Fibroblast of lung (primary cell): ENCODE results near the gene ENKD1.

Experiments
- EZH2 ChIP-seq: IDR thresholded peaks from 2 replicates; pipeline ENCODE4 v1.5.1; 2012; ENCODE audit warnings: low read length, control low read depth, mild to moderate bottlenecking; ENCODE audit errors: missing control alignments
- TF ChIP-seq, protein P1 (sequence below), 2 donors: IDR thresholded peaks in 1 of 2; conservative IDR thresholded peaks in 1 of 2; 1 replicate in 1 of 2; 2 replicates in 1 of 2; pipeline ENCODE4 v1.5.1; 2011 to 2012; ENCODE audit warnings: low read length in 2 of 2, control low read depth in 1 of 2, inconsistent platforms in 1 of 2, low read depth in 1 of 2, mild to moderate bottlenecking in 1 of 2

- no peak for TF ChIP-seq EZH2
- TF ChIP-seq, protein P1, sequence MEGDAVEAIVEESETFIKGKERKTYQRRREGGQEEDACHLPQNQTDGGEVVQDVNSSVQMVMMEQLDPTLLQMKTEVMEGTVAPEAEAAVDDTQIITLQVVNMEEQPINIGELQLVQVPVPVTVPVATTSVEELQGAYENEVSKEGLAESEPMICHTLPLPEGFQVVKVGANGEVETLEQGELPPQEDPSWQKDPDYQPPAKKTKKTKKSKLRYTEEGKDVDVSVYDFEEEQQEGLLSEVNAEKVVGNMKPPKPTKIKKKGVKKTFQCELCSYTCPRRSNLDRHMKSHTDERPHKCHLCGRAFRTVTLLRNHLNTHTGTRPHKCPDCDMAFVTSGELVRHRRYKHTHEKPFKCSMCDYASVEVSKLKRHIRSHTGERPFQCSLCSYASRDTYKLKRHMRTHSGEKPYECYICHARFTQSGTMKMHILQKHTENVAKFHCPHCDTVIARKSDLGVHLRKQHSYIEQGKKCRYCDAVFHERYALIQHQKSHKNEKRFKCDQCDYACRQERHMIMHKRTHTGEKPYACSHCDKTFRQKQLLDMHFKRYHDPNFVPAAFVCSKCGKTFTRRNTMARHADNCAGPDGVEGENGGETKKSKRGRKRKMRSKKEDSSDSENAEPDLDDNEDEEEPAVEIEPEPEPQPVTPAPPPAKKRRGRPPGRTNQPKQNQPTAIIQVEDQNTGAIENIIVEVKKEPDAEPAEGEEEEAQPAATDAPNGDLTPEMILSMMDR (conservative IDR thresholded peaks at IDR 0.05 in 1 of 2, IDR thresholded peaks at IDR 0.05 in 1 of 2; ENCODE audit: low read depth in 1 of 2, low read length in 2 of 2) = no peak
These were observed 42.5 kb upstream of the ENKD1 start for GRCh38 chr16:67709050-67709449.
